ENCODE data around the gene GFPT2.

- no peak for TF ChIP-seq RAD21 (IDR thresholded peaks at IDR 0.05; ENCODE audit: low read length)
- TF ChIP-seq, protein P1, sequence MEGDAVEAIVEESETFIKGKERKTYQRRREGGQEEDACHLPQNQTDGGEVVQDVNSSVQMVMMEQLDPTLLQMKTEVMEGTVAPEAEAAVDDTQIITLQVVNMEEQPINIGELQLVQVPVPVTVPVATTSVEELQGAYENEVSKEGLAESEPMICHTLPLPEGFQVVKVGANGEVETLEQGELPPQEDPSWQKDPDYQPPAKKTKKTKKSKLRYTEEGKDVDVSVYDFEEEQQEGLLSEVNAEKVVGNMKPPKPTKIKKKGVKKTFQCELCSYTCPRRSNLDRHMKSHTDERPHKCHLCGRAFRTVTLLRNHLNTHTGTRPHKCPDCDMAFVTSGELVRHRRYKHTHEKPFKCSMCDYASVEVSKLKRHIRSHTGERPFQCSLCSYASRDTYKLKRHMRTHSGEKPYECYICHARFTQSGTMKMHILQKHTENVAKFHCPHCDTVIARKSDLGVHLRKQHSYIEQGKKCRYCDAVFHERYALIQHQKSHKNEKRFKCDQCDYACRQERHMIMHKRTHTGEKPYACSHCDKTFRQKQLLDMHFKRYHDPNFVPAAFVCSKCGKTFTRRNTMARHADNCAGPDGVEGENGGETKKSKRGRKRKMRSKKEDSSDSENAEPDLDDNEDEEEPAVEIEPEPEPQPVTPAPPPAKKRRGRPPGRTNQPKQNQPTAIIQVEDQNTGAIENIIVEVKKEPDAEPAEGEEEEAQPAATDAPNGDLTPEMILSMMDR (conservative IDR thresholded peaks at IDR 0.05; ENCODE audit: low read depth, low read length) = no peak
- no peak for TF ChIP-seq CHD1 (IDR thresholded peaks at IDR 0.05; ENCODE audit: low read depth, low read length)
- no peak for TF ChIP-seq CEBPB (IDR thresholded peaks at IDR 0.05; ENCODE audit: low read depth, low read length)
- TF ChIP-seq RFX5 (IDR thresholded peaks at IDR 0.05; ENCODE audit: low read depth, low read length) = no peak
These were observed 27.7 kb upstream of the GFPT2 start for GRCh38 chr5:180380856-180381255.

Data from IMR-90 (cell line).